Stimulated activated naive CD8-positive, alpha-beta T cell treated with anti-CD3 and anti-CD28 coated beads, Interleukin-15, Interleukin-2, amounts not matched to agents 100 U/mL and 50 U/mL, for 24 hours (primary cell): ENCODE measurements around the gene RPS6KA2.
"Not testable (repeated sequence)": the region's sequence is repeated elsewhere in the genome, so short reads cannot be mapped to it uniquely, and the experiment has no call there.

Experiments used
- ATAC-seq: fragments of 150-1000 bp; cut with Tn5 transposase; one replicate; pipeline ENCODE4 v1.10.0; 2021
- DNase-seq: peaks from one replicate; pipeline ENCODE4 v3.0.0; 2021

Gene RPS6KA2

DNA sequence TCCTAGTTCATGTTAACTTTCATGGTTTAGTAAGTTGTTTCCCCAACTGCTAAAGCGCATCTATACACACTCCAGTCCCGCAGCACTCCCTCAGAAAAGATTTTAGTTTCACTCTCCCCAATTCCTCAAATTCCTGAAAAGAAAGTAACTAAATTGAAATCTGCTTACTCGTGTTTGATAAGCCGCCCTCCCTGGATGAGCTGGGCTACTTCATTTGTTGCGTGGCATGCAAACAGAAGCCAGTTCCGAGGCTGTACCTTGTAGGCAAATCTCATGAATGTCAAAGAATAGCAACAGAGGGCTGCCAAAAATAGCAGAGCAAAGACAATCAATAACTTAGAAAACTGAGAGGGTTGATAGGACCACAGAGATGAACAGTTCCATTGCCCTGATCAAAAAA is 261.2 kb downstream of the RPS6KA2 start:
- no peak for DNase-seq
- no peak for ATAC-seq

DNA sequence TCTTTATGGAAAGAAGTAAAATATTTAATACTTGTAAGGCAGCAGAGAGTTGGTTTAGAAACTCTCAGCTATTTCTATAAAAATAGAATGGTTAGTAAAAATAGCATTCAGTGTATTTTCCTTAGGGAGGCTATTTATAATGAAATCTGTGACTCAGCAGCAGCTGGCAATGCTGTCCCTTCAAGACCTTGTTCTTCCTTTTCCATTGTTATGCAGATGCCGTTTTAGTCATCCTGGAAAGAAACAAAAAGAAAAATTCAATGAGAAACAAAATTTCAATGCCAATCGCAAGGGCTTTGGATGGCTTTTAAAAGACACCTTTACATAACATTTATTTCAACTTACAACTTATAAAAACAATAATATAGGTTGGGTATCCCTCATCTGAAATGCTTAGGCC is 261.8 kb downstream of the RPS6KA2 start:
- no peak for ATAC-seq
- DNase-seq: no peak

DNA sequence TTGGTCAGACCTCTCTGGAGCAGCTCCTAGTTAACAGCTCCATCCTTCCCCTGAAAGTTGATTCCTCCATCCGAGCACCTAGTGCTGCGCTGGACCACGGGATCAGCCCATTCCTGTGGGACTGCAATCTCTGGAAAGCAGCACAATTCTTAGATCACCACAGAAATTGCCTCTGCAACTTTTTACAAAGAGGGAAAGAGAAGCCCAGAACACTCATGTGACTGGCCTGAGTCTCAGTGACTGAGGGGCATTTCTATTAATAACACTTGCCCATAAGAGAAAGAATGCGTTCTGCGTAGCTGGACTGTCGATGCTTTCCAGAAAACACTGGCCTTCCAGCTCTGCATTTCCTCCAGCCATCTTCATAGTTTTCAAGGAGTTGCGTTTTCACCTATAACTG is 262.6 kb downstream of the RPS6KA2 start:
- DNase-seq: no peak
- ATAC-seq: no peak

DNA sequence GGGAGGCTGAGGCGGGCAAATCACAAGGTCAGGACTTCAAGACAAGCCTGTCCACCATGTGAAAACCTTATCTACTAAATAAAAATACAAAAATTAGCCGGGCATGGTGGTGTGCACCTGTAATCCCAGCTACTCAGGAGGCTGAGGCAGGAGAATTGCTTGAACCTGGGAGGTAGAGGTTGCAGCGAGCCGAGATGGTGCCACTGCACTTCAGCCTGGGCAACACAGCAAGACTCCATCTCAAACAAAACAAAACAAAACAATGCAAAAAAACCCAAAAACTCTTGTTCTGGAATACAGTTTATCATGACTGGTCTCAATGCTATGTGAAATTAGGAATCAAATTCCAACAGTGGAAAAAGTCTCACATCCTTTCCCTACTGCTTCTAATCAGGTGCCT is 264.6 kb downstream of the RPS6KA2 start:
- ATAC-seq, DNase-seq: not testable (repeated sequence)

- ATAC-seq: no peak
- no peak for DNase-seq
Measured at GRCh38 chr6:166361077-166361429, 266.0 kb downstream of the RPS6KA2 start.

GRCh38 chr6:166360243-166361076 is 266.6 kb downstream of the RPS6KA2 start:
- ATAC-seq (no peak), DNase-seq (no peak)
